Natural killer cell (primary cell): ENCODE results near the gene TTC38. TPM values are rescaled to one million over a fixed set of nuclear protein-coding genes. Genes with fewer than 3 reads are reported as not detected.
"Not testable (repeated sequence)": the region's sequence is repeated elsewhere in the genome, so short reads cannot be mapped to it uniquely, and the experiment has no call there.

Experiments
- ATAC-seq, 3 donors: fragments of 150-1000 bp in 2 of 3; fragments of 200-7000 bp in 1 of 3; cut with Tn5 transposase; 1 replicate in 1 of 3; 2 replicates in 2 of 3; pipeline ENCODE4 v1.10.0; 2021; ENCODE audit warnings: mild to moderate bottlenecking in 2 of 3, moderate library complexity in 2 of 3
- DNase-seq, 2 donors: peaks; one replicate each; pipeline versions ENCODE4 v3.0.0 to v3.0.0-alpha.2; 2013 to 2021; ENCODE audit warnings: mixed read lengths in 1 of 2
- H3K27ac ChIP-seq: one replicate; pipeline ENCODE4 v1.5.1; 2013; ENCODE audit warnings: mild to moderate bottlenecking, low read length
- H3K27me3 ChIP-seq: one replicate; pipeline ENCODE4 v1.6.1; 2013; ENCODE audit warnings: low read length; ENCODE audit not compliant: control insufficient read depth, insufficient read depth
- H3K36me3 ChIP-seq: one replicate; pipeline ENCODE4 v1.6.1; 2013; ENCODE audit warnings: low read length; ENCODE audit not compliant: control insufficient read depth, insufficient read depth
- H3K4me1 ChIP-seq: one replicate; pipeline ENCODE4 v1.6.1; 2013; ENCODE audit warnings: low read length; ENCODE audit not compliant: control insufficient read depth, insufficient read depth
- H3K4me3 ChIP-seq: one replicate; pipeline ENCODE4 v1.5.1; 2013; ENCODE audit warnings: low read length
- H3K9me3 ChIP-seq: one replicate; pipeline ENCODE4 v1.6.1; 2013; ENCODE audit warnings: low read length; ENCODE audit not compliant: control insufficient read depth, insufficient read depth
- H3K27ac Mint-ChIP-seq, 2 donors: one replicate each; pipeline ENCODE4 v1.8.0; 2022; ENCODE audit warnings: mild to moderate bottlenecking in 2 of 2, mixed read lengths in 2 of 2, moderate library complexity in 1 of 2
- H3K27me3 Mint-ChIP-seq, 2 donors: one replicate each; pipeline ENCODE4 v1.8.0; 2022; ENCODE audit warnings: low read depth in 2 of 2, mixed read lengths in 2 of 2
- H3K36me3 Mint-ChIP-seq: one replicate; pipeline ENCODE4 v1.8.0; 2022; ENCODE audit warnings: mixed read lengths
- H3K4me1 Mint-ChIP-seq, 2 donors: one replicate each; pipeline ENCODE4 v1.8.0; 2022; ENCODE audit warnings: mixed read lengths in 2 of 2
- H3K4me3 Mint-ChIP-seq: one replicate; pipeline ENCODE4 v1.8.0; 2022; ENCODE audit warnings: mild to moderate bottlenecking, moderate library complexity, mixed read lengths
- H3K9me3 Mint-ChIP-seq, 2 donors: one replicate each; pipeline ENCODE4 v1.8.0; 2022; ENCODE audit warnings: mixed read lengths in 2 of 2
- WGBS: methylation state at CpG from one replicate; pipeline ENCODE4 v1.1.7; 2013; ENCODE audit warnings: missing lambda C conversion rate; ENCODE audit not compliant: insufficient coverage; 5-methylcytosine and 5-hydroxymethylcytosine counted together
- intact Hi-C: fragments of 100-400 bp; cut with micrococcal nuclease; formaldehyde crosslinking; loops from one replicate; pipeline ENCODE4 v1.14.2; 2022
- total RNA-seq, 4 donors: library from RNA; stranded (reverse); fragments of 120-200 nt in 1 of 4; gene quantifications; one replicate each; pipeline versions ENCODE4 v1.2.3 to v1.2.4, GENCODE V29; 2013 to 2022
- TF ChIP-seq, protein P1 (sequence below): fragments of 200-600 bp; IDR thresholded peaks from one replicate; pipeline ENCODE4 v1.8.0; 2022; ENCODE audit warnings: antibody characterized with exemption

TTC38 gene
- total RNA-seq, 3 donors from 2014 or later (not counting 1 experiment from before 2014, with no cell fraction given), result 251 to 313 (median 312) TPM

DNA sequence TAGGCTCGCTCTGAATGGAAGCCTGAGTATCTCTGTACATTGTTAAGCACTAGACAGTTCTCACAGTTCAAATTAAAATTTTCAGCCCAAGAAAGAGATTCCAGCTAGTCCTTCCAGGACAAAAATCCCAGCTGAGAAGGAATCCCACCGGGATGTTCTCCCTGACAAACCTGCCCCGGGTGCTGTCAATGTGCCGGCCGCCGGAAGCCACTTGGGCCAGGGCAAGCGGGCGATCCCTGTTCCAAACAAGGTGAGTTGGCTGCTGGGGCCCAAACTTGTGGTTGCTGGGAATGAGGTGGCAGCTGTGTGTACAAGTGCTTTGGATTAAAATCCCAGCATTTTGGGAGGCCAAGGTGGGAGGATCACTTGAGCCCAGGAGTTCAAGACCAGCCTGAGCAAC, 44.2 kb downstream of the TTC38 start:
- DNase-seq (no peak), ATAC-seq (no peak)
- no peaks in the 10 kb centered on the region for H3K9me3 ChIP-seq
- no peaks in the 10 kb centered on the region for H3K36me3 ChIP-seq
- Mint-ChIP-seq H3K4me1 (no peaks in the 10 kb centered on the region), H3K9me3 (no peaks in the 10 kb centered on the region), H3K27ac (no peak overlapping the region), H3K36me3 (no peaks in the 10 kb centered on the region), H3K4me3 (no peak overlapping the region), H3K27me3 (no peaks in the 10 kb centered on the region)
- 98% methylated on average over 8 of the region's 8 CpGs for WGBS
- H3K27me3 ChIP-seq, result no peaks in the 10 kb centered on the region
- H3K27ac ChIP-seq, result no peak overlapping the region
- H3K4me3 ChIP-seq, result no peak overlapping the region
- intact Hi-C loops, result no loop called here
- TF ChIP-seq, protein P1, sequence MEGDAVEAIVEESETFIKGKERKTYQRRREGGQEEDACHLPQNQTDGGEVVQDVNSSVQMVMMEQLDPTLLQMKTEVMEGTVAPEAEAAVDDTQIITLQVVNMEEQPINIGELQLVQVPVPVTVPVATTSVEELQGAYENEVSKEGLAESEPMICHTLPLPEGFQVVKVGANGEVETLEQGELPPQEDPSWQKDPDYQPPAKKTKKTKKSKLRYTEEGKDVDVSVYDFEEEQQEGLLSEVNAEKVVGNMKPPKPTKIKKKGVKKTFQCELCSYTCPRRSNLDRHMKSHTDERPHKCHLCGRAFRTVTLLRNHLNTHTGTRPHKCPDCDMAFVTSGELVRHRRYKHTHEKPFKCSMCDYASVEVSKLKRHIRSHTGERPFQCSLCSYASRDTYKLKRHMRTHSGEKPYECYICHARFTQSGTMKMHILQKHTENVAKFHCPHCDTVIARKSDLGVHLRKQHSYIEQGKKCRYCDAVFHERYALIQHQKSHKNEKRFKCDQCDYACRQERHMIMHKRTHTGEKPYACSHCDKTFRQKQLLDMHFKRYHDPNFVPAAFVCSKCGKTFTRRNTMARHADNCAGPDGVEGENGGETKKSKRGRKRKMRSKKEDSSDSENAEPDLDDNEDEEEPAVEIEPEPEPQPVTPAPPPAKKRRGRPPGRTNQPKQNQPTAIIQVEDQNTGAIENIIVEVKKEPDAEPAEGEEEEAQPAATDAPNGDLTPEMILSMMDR, result no peak
- peaks cover 2% of the 10 kb centered on the region for H3K4me1 ChIP-seq

DNA sequence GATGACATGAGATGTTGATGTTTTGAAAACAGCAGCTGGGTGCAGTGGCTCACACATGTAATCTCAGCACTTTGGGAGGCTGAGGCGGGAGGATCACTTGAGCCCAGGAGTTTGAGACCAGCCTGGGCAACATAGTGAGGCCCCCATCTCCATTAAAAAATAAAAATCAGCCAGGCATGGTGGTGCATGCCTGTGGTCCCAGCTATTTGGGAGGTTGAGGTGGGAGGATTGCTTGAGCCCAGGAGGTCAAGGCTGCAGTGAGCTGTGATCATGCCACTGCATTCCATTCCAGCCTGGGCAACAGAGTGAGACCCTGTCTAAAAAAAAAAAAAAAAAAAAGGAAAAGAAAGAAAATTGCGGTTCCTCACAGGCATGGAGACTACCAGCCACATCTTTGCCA, 45.0 kb downstream of the TTC38 start:
- H3K9me3 ChIP-seq, H3K9me3 Mint-ChIP-seq, H3K27me3 ChIP-seq, H3K27me3 Mint-ChIP-seq, H3K36me3 ChIP-seq, H3K36me3 Mint-ChIP-seq, H3K4me3 Mint-ChIP-seq, intact Hi-C loops, H3K27ac Mint-ChIP-seq, H3K4me1 ChIP-seq, H3K4me3 ChIP-seq, DNase-seq, H3K4me1 Mint-ChIP-seq, H3K27ac ChIP-seq, ATAC-seq: not testable (repeated sequence)
- WGBS, result 100% methylated on average over 2 of the region's 2 CpGs

DNA sequence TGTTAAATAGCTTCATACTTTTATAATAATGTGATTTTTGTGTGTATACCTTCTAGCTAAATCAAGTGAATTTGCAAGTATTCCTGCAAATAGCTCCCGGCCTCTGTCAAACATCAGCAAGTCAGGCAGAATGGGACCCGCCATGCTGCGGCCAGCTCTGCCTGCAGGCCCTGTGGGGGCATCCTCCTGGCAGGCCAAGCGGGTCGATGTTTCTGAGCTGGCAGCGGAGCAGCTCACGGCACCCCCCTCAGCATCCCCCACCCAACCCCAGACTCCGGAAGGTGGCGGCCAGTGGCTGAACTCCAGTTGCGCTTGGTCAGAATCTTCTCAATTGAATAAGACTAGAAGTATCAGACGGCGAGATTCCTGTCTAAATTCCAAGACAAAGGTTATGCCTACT, 48.2 kb downstream of the TTC38 start:
- no peaks in the 10 kb centered on the region for H3K36me3 ChIP-seq

DNA sequence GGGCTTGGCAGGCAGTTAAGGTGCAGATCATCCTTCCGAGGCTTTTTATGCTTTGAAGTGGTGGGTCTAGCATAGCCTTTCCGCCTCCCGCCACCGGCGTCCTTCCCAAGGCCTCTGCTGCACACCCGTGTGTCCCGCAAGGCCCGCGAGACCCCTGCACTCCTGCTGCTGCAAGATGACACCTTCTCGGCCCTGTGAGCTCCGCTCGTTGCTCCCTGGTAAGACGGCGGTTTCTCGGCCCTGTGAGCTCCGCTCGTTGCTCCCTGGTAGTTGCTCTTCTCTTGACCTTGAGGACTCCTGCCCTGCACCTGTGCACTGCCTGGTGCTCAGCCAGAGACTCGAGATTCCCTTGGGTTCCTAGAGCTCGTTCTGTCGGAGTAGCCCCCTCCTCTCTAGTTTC, 49.8 kb downstream of the TTC38 start:
- DNase-seq (no peak), ATAC-seq (no peak)
- no peaks in the 10 kb centered on the region for H3K36me3 Mint-ChIP-seq
- intact Hi-C loops, result no loop called here
- no peak overlapping the region for H3K4me3 Mint-ChIP-seq
- TF ChIP-seq, protein P1, result no peak
- Histone ChIP-seq H3K36me3 (no peaks in the 10 kb centered on the region), H3K27me3 (no peaks in the 10 kb centered on the region), H3K4me3 (no peak overlapping the region), H3K27ac (no peak overlapping the region), H3K4me1 (peaks cover 2% of the 10 kb centered on the region), H3K9me3 (no peaks in the 10 kb centered on the region)
- H3K4me1 Mint-ChIP-seq, result peaks cover 0 to 5% of the 10 kb centered on the region in 2 donors
- no peak overlapping the region for H3K27ac Mint-ChIP-seq
- H3K9me3 Mint-ChIP-seq, result no peaks in the 10 kb centered on the region
- no peaks in the 10 kb centered on the region for H3K27me3 Mint-ChIP-seq
- WGBS, result 97% methylated on average over 20 of the region's 20 CpGs

More for the DNA sequence above, 48.2 kb downstream of the TTC38 start:
- no peak for DNase-seq
- TF ChIP-seq, protein P1, result no peak
- Histone ChIP-seq H3K9me3 (no peaks in the 10 kb centered on the region), H3K4me1 (peaks cover 2% of the 10 kb centered on the region), H3K27me3 (no peaks in the 10 kb centered on the region), H3K4me3 (no peak overlapping the region), H3K27ac (no peak overlapping the region)
- no peak for ATAC-seq
- intact Hi-C loops, result no loop called here
- Mint-ChIP-seq H3K4me3 (no peak overlapping the region), H3K4me1 (peaks cover 0 to 5% of the 10 kb centered on the region in 2 donors), H3K27ac (no peak overlapping the region), H3K36me3 (no peaks in the 10 kb centered on the region), H3K9me3 (no peaks in the 10 kb centered on the region), H3K27me3 (no peaks in the 10 kb centered on the region)
- WGBS, result 98% methylated on average over 10 of the region's 12 CpGs
